Measurements from ENCODE around the gene MACROD2. TPM values are rescaled to one million over a fixed set of nuclear protein-coding genes. Genes with fewer than 3 reads are reported as not detected.

MACROD2 gene
- total RNA-seq, 1 experiment from 2014 or later = 1.6 TPM

DNA sequence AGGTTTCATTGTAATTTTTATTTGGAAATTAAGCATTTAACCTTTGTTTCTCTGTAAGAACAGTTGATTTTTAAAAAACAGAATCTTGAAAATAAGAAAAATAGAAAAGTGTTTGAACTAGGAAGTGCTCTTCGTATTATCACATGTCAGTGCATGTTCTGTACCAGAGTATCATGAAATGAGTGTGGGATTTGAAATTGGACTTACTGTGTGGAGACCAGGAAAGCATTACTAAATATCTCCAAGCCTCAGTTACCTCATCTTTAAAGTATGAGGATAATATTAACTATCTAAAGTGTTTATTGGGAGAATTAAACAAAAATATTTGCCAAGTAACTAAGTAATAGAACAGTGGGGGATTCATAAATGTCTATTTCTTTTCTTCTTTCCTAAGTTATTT, 499.0 kb downstream of the MACROD2 start:
- Histone ChIP-seq H4K5ac (ENCODE audit: insufficient read length, low read depth, low read length) (no peak overlapping the region), H3K23ac (ENCODE audit: insufficient read length, low read depth, low read length) (no peak overlapping the region), H3K79me1 (ENCODE audit: insufficient read depth, low read depth, low read length, poor library complexity, severe bottlenecking) (no peaks in the 10 kb centered on the region), H3T11ph (ENCODE audit: low read length) (no peak overlapping the region), H2BK20ac (ENCODE audit: low read depth, low read length, poor library complexity, severe bottlenecking) (no peak overlapping the region), H3K27me3 (ENCODE audit: insufficient read depth, low read length) (no peaks in the 10 kb centered on the region), H3K9ac (ENCODE audit: extremely low read depth, insufficient read length, low read length) (no peak overlapping the region), H3K56ac (ENCODE audit: insufficient read length, low read depth, low read length) (no peak overlapping the region), H2BK5ac (ENCODE audit: insufficient read length, low read length) (no peak overlapping the region), H3K4me2 (ENCODE audit: insufficient read depth, insufficient read length, low read length) (no peak overlapping the region), H2BK12ac (ENCODE audit: insufficient read length, low read depth, low read length) (no peak overlapping the region), H2BK120ac (ENCODE audit: low read depth, low read length, poor library complexity, severe bottlenecking) (no peak overlapping the region), H3K23me2 (ENCODE audit: insufficient read length, low read depth, low read length, poor library complexity, severe bottlenecking) (no peaks in the 10 kb centered on the region), H4K20me1 (ENCODE audit: control insufficient read depth, insufficient read depth, insufficient read length) (no peaks in the 10 kb centered on the region), H2BK15ac (ENCODE audit: low read depth, low read length) (no peak overlapping the region), H3K14ac (ENCODE audit: insufficient read depth, low read length) (no peak overlapping the region), H2AK5ac (ENCODE audit: insufficient read length, low read length) (no peak overlapping the region), H4K8ac (replicated peaks; ENCODE audit: insufficient read length, low read depth, low read length) (no peak overlapping the region), H3K4me1 (ENCODE audit: insufficient read depth, low read length) (no peaks in the 10 kb centered on the region), H3K79me2 (ENCODE audit: insufficient read depth, low read length) (no peaks in the 10 kb centered on the region), H3K9me3 (ENCODE audit: control insufficient read depth, low read depth, low read length) (no peaks in the 10 kb centered on the region), H3K4ac (ENCODE audit: low read depth, low read length) (no peak overlapping the region), H3K27ac (ENCODE audit: insufficient read length, low read depth, low read length) (no peak overlapping the region), H3K18ac (ENCODE audit: insufficient read length, low read depth, low read length) (no peak overlapping the region), H4K91ac (ENCODE audit: insufficient read length, low read depth, low read length) (no peak overlapping the region), H2AFZ (ENCODE audit: low read length) (no peak overlapping the region)
- DNase-seq = no peak
- H3K36me3 Mint-ChIP-seq (ENCODE audit: insufficient read depth in 1 of 3, low read depth in 3 of 3) = no peaks in the 10 kb centered on the region
- no peak overlapping the region for H3K27ac Mint-ChIP-seq
- no peak overlapping the region for H3K4me3 Mint-ChIP-seq
- no peaks in the 10 kb centered on the region for H3K27me3 Mint-ChIP-seq (ENCODE audit: low read depth)
- peaks cover 4 to 7% of the 10 kb centered on the region in 2 experiments for H3K4me1 Mint-ChIP-seq
- H3K9me3 Mint-ChIP-seq = no peaks in the 10 kb centered on the region
- TF ChIP-seq, protein P1, sequence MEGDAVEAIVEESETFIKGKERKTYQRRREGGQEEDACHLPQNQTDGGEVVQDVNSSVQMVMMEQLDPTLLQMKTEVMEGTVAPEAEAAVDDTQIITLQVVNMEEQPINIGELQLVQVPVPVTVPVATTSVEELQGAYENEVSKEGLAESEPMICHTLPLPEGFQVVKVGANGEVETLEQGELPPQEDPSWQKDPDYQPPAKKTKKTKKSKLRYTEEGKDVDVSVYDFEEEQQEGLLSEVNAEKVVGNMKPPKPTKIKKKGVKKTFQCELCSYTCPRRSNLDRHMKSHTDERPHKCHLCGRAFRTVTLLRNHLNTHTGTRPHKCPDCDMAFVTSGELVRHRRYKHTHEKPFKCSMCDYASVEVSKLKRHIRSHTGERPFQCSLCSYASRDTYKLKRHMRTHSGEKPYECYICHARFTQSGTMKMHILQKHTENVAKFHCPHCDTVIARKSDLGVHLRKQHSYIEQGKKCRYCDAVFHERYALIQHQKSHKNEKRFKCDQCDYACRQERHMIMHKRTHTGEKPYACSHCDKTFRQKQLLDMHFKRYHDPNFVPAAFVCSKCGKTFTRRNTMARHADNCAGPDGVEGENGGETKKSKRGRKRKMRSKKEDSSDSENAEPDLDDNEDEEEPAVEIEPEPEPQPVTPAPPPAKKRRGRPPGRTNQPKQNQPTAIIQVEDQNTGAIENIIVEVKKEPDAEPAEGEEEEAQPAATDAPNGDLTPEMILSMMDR (conservative IDR thresholded peaks at IDR 0.05) = no peak
- no CpG with 5 or more reads among the region's 1 CpG for WGBS (ENCODE audit: extremely low coverage, insufficient read length, low lambda C conversion rate)

All from H9 (cell line).